GM12872 (cell line): Measurements from ENCODE around the gene MRGPRE.

ENCODE experiments used
- CTCF ChIP-seq: IDR thresholded peaks from 3 replicates; pipeline ENCODE4 v1.5.1; 2011; ENCODE audit warnings: low read depth, mild to moderate bottlenecking, low read length, moderate library complexity; ENCODE audit not compliant: insufficient read depth

MRGPRE gene

GRCh38 chr11:3200388-3201111 lies 31.7 kb downstream of the MRGPRE start:
- no peak for TF ChIP-seq CTCF

- TF ChIP-seq CTCF, result no peak
These were observed 32.5 kb downstream of the MRGPRE start for GRCh38 chr11:3199537-3200295.

- no peak for TF ChIP-seq CTCF
These were observed 33.4 kb downstream of the MRGPRE start for GRCh38 chr11:3198815-3199214.

- TF ChIP-seq CTCF, result no peak
These were observed 34.2 kb downstream of the MRGPRE start for GRCh38 chr11:3197878-3198528.

- no peak for TF ChIP-seq CTCF
These were observed 35.0 kb downstream of the MRGPRE start for GRCh38 chr11:3197044-3197695.

- TF ChIP-seq CTCF, result no peak
These were observed 35.8 kb downstream of the MRGPRE start for GRCh38 chr11:3196161-3197043.
